ENCODE data around the gene STRA8.
A peak's percentile ranks its signal among the peaks of the same experiment; 100 is the strongest.

The STRA8 gene

DNA sequence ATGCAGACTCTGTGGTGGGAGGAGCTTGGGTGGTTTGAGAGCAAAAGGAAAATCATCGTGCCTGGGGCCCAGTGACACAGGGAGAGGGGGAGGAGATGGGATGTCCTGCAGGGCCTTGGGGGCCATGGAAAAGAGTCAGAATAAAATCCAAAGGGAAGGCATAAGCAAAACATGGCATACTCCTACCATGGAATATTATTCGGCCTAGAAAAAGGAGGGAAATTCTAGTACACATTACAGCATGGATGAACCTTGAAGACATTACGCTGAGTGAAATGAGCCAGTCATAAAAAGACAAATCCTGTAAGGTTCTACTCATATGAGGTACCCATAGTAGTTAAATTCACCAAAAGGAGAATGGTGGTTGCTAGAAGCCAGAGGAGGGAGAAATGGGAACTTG is 38.7 kb downstream of the STRA8 start:
- DNase-seq: no peak

DNA sequence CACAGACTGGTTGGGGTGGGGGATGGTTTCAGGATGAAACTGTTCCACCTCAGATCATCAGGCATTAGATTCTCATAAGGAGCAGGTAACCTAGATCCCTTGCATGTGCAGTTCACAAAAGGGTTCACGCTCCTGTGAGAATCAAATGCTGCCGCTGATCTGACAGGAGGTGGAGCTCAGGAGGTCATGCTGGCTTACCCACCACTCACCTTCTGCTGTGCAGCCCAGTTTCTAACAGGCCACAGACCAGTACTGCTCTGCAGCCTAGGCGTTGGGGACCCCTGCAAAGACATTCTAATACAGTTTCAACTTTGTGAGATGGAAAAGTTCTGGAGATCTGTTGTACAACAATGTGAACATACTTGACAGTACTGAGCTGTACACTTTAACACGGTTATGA is 39.9 kb downstream of the STRA8 start:
- no peak for DNase-seq

DNA sequence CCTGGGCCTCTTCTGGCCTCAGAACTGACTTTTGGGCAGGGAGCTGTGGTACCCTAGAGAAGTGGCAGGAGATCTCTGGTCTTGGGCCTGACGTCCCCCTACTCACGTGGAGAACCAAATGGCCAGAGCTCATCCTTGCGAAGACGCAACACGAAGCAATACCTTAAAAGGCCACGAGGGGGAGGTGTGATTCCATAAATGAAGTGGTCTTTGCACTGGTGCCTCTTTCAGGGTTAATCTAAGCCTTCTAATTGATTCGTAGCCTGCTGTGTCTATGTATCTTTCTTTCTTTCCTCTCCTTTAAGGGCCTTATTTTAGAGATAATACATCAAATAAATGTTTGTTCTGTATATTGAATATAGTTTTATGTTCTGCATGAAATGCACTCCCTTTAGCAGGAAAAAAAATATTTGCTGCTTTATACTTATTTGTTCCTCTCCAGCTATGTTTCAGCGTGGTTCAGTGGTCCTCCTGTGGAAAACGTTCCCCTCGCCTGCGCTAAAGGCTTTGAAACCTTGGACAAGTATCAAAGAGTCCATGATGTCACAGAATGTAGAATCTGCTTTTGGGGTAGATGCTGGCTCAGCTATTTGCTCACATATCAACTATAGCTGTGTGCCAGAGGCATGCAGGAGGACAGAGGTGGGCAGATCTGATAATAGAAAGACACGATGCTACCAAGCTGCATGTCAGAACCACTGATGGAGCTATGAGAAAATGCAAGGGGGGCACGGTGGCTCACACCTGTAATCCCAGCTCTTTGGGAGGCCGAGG is 41.0 kb downstream of the STRA8 start:
- peak; percentile 71 for DNase-seq

DNA sequence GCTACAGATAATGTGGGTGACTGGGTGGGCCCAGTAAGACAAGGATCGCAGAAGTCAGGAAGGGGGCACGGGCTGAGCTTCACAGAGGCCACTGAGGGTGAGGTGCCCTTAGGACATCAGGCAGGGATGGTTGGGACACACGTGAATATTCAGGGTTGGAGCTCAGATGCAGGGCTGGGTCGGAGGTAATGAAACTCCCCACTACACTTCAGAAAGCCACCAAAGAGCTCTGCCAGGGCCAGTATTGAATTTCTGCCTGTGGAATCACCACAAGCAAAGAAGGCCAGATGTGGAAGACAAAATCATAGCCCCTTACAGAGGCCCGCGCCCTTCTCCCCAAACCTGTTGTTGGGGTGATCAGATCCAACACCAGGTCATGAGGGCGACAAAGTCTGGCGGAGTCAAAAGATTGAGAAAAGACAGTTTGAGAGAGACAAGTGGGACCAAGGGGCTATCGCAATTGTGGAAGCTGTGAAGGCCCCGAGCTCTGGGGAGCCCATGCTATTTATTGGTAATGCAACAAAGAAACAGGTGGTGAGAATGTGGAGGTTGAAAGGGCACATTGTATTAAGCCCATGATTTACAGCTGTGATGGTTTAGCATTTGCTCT is 42.4 kb downstream of the STRA8 start:
- DNase-seq: no peak

DNA sequence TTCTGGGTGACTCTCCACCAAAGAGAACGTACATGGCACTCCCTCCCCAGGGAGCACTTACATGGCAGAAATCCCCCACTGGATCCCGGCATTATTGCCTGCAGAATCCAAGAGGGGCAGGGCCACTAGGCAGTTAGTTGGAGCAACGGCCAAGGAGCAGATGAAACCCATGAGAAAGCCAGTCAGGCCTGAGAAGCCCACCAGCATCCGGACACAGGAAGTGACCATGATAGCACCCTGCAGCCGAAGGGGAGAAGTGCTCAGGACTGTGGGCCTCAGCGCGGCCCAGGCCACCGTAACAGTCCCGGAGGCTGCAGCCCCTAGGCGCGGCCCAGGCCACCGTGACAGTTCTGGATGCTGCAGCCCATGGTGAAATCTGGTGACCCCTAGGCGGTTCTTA is 43.5 kb downstream of the STRA8 start:
- DNase-seq: no peak

DNA sequence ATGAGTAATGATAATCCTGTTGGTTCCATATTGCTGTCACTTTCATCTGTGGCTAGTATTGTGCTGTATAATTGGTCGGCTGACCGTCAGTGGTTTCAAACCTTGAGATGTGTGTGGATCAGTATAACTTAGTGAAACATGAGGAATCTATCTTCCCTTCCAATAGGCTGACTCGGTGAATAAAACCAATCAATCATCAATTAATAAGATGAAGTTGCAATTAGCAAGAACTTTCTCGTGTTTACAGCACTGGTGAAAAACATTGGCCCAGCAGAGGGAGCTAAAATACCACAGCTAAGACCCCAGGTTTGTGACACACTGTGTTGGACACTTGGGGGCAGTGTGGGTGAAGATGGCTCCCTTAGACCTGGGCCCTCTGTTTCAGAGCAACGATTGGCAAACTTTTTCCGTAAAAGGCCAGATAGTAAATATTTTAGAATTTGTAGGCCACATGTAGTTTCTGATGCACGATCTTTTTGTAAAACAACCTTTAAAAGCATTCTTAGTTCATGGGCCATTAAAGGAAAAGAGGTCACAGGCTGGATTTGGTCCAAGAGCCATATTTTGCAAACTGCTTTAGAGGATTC is 47.8 kb downstream of the STRA8 start:
- DNase-seq: peak; percentile 80

DNA sequence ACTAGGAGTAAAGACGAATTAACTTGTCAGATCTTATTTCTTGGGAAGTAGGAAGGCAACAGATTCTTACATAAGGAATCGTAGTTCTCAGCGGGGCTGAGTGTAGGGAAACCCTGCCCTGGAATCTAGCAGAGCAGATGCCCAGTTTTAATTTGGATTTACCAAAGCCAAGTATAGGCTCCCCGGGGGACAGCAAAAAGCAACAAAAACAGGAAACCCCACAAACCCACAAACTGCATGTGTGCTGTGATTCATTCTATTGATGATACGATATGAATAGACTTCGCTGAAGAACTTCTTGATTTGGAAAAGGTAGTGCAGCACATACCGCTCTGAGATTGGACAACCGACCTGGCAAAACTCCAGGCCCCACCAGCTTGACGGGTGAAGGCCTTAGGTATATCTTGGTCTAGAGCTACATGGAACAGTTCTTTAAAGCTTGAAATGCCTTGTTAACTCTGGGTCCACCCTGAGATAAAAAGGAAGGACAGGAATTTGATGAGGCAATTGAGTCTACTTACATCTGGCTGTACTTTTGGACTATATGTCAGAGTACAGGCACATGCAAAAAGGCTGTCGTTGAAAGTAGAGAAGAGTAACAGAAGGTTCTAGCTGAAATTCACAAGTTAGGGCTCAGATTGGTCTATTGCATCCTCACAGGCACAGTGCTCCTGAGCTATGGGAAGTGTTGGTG is 49.1 kb downstream of the STRA8 start:
- no peak for DNase-seq

DNA sequence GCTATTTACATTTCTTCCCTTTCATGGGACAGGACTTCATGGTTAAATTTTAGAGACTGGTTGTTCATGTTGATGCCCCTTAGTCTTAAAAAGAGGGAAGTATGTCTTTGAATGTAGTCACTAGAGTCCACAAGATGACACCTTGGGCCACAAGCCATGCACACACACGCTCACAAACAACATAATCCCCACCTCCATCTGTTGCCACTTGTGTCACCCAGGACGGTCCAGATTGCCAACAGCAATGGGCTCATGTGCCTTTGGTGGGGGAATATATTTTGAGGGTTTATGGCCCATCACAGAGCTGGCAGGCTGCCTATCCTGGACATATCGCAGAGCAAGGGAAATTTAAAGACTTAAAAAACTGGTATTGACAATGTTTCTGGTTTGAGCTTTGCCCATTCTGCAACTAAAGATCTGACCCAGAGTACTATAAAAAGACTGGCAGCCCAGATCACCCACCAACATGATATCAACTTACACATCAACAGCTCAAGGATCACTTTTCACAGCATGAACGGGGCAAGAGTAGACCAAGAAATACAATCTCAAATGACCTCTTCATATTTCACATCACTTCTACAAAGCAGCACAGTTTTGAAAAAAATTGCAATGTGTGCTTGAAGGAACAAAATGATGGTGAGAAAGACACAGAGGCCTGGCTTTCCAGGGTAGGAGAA is 50.5 kb downstream of the STRA8 start:
- DNase-seq: no peak

DNA sequence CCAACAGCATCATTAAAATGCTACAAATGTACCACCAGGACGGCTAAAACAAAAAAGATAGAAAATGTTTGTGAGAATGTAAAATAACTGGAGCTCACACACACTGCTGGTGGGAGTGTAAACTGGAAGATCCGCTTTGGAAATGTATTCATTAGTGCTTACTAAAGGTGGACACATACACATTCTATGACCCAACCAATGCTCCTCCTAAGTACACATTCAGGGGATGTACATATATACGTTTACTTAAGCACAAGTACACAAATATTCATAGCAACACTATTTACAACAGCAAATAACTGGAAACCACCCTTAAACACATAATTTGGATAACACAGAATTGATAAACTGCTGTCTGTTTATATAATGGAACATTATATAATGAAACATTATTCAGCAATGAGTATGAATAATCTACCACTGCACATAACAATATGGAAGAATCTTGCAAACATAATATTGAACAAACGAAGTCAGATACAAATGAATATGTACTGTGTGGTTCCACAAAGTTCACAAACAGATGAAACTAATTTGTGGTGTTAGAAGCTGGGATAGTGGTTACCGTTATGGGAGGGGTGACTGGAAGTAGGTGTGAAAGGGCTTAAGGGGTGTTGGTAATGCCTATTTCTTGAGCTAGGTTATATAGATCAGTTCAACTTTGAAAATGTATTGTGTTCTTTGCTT is 52.1 kb downstream of the STRA8 start:
- DNase-seq: no peak

DNA sequence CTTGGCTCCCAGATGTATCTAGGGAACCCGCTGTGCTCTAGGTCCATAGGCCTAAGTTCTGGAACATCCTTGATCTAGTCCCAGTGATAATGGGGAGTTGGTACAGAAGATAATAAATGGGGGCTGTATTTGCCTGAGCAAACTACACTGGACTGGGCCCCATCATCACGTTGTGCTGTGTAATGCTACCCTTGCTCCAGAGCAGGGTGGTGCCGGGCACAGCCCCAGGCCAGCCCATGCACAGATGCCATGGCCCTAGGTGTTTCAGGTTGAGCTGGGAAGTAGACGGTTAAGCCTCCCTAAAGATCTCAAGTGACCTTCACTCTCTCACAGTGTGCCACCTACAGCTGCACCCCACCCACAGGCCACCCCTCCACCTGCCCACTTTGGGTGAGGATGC is 53.2 kb downstream of the STRA8 start:
- DNase-seq: no peak

DNA sequence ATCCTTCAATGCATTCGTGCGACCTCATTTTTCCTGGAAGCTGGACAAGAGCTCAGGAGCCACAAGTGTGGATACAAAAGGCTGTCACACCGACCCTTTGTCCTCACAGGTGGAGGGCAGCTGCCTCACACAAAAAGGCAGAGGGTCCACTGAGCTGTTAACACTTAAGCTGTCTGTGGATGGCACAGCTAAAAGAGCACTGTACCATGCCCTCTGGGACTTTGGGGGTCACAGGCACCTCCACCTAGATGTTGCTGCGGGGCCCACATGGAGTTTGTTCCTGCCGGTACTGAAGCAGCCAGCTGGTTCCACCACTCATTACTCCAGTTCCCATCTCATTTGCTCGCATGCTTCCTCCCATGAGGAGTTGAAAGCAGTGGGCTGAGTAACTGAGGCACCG is 57.0 kb downstream of the STRA8 start:
- no peak for DNase-seq

DNA sequence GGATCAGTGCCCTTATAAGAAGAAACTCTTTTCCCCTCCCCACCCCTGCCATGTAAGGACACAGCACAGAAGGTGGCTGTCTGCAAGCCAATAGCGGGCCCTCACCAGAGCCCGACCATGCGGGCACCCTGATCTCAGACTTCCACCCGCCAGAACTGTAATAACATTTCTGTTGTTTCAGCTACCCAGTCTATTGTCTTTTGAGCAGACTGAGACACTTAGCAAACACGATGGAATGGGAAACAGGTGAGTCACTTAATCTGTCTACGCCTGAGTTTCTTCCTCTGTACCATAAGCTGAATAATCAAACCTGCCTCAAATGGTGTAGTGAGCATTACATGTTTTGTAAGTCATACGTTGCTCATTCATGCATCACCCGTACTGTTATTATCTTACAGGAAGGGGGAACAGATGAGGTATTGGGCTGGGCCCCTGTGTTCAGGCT is 58.2 kb downstream of the STRA8 start:
- no peak for DNase-seq

DNA sequence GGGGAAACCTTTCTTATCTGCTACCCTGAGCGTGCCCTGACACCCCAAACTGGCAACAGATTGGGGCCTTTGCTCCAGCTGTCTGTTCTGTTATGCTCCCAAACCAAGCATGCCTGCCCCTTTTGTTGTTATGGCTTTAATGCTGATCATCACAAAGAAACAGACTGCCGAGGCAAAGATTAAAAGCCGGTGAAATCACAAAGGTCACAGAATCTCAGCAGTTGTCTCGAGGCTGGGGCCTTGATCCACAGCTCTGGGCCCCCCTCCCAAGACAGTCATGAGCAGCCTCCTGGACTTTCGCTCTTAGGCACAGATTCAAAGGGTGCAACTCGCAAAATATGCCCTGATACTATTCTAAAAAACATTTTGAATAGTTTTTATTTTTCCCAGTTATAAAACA is 65.6 kb downstream of the STRA8 start:
- no peak for DNase-seq

DNA sequence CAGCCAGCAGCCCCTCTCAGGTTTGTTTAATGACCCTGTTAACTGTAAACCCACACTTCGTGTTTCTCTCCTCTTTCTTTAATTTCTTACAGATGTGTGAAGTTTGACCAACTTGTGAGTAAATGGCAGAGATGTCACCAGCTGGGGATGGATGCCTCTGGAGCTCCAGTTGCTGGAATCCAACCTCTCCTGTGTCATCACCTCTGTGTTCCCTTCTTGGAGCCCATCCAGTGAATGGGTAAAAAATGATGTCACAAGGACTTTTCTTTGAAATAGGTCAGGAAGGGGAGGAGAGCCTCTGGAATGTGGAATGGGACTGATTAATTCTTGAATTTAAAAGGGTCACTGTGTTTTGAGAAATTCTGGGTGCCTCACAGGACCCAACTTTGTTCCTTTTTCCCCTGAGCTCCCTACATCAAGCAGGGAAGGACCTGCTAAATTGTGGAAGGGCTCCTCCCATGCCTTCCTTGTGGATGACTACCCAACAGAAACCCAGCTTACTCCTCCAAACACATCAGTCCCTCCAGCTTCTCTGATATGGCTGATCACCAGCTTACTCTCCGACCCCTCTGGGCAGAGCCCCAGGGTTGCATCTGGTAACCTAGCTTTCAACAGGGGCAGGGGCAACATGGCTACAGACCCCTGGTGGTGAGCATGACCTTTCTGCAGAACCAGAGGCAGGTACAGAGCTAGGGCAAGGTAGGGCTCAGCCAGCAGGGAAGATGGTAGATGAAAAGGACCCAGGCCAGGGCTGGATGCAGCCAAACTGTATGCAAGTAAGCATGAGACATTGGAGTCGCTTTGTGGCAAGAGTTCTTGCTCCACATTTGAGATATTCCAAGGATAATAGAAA is 67.5 kb downstream of the STRA8 start:
- DNase-seq: no peak
